Astrocyte (in vitro differentiated cells and primary cell): Measurements from ENCODE around the gene DLGAP3. TPM values are rescaled to one million over a fixed set of nuclear protein-coding genes. Genes with fewer than 3 reads are reported as not detected.

ENCODE experiments used
- DNase-seq: peaks from one replicate; pipeline ENCODE4 v3.0.0-alpha.2; 2010; ENCODE audit warnings: low read depth
- FAIRE-seq: peaks from 2 replicates; lab custom pipeline; 2011; peaks lifted over from hg19 to GRCh38; lab: Jason Lieb, UNC
- H2AFZ ChIP-seq: 2 replicates; pipeline ENCODE4 v1.6.0; 2012; ENCODE audit warnings: low read depth, low read length, inconsistent platforms
- H3K27ac ChIP-seq: 2 replicates; pipeline ENCODE4 v1.5.1; 2011; ENCODE audit warnings: low read depth, low read length, inconsistent platforms
- H3K27me3 ChIP-seq: 2 replicates; pipeline ENCODE4 v1.6.0; 2011; ENCODE audit warnings: low read length, inconsistent platforms; ENCODE audit not compliant: insufficient read depth
- H3K36me3 ChIP-seq: 2 replicates; pipeline ENCODE4 v1.5.1; 2011; ENCODE audit warnings: low read length, inconsistent platforms; ENCODE audit not compliant: insufficient read depth
- H3K4me1 ChIP-seq: 2 replicates; pipeline ENCODE4 v1.5.1; 2011; ENCODE audit warnings: low read length, inconsistent platforms; ENCODE audit not compliant: insufficient read depth
- H3K4me2 ChIP-seq: 2 replicates; pipeline ENCODE4 v1.6.0; 2012; ENCODE audit warnings: low read length, inconsistent platforms
- H3K4me3 ChIP-seq: 2 replicates; pipeline ENCODE4 v1.5.1; 2011; ENCODE audit warnings: low read depth, mild to moderate bottlenecking, low read length, inconsistent platforms; ENCODE audit not compliant: insufficient read depth
- H3K79me2 ChIP-seq: 2 replicates; pipeline ENCODE4 v1.6.0; 2012; ENCODE audit warnings: mild to moderate bottlenecking, low read length, inconsistent platforms; ENCODE audit not compliant: insufficient read depth
- H3K9ac ChIP-seq: 2 replicates; pipeline ENCODE4 v1.6.0; 2012; ENCODE audit warnings: mild to moderate bottlenecking, low read length, inconsistent platforms
- H3K9me3 ChIP-seq: 2 replicates; pipeline ENCODE4 v1.5.1; 2012; ENCODE audit warnings: low read depth, mild to moderate bottlenecking, low read length, inconsistent platforms; ENCODE audit not compliant: insufficient read depth
- H4K20me1 ChIP-seq: 2 replicates; pipeline ENCODE4 v1.6.0; 2012; ENCODE audit warnings: low read length, inconsistent platforms; ENCODE audit not compliant: insufficient read depth
- H3K27ac Mint-ChIP-seq: one replicate; pipeline ENCODE4 v1.8.0; 2021; ENCODE audit warnings: mild to moderate bottlenecking, mixed read lengths; ENCODE audit not compliant: unreplicated experiment
- H3K27me3 Mint-ChIP-seq: one replicate; pipeline ENCODE4 v1.8.0; 2021; ENCODE audit warnings: low read depth, mixed read lengths; ENCODE audit not compliant: unreplicated experiment
- H3K36me3 Mint-ChIP-seq: one replicate; pipeline ENCODE4 v1.8.0; 2021; ENCODE audit warnings: low read depth, mixed read lengths; ENCODE audit not compliant: unreplicated experiment
- H3K4me1 Mint-ChIP-seq: one replicate; pipeline ENCODE4 v1.8.0; 2021; ENCODE audit warnings: low read depth, mixed read lengths; ENCODE audit not compliant: unreplicated experiment
- H3K4me3 Mint-ChIP-seq: one replicate; pipeline ENCODE4 v1.8.0; 2021; ENCODE audit warnings: mild to moderate bottlenecking, moderate library complexity, mixed read lengths; ENCODE audit not compliant: unreplicated experiment
- H3K9me3 Mint-ChIP-seq: one replicate; pipeline ENCODE4 v1.8.0; 2021; ENCODE audit warnings: mild to moderate bottlenecking, mixed read lengths; ENCODE audit not compliant: unreplicated experiment
- CTCF ChIP-seq: IDR thresholded peaks from 2 replicates; pipeline ENCODE4 v1.5.1; 2011; ENCODE audit warnings: low read depth, mild to moderate bottlenecking, inconsistent platforms, low read length, moderate library complexity; ENCODE audit not compliant: insufficient read depth
- EZH2 ChIP-seq: IDR thresholded peaks from 2 replicates; pipeline ENCODE4 v1.6.1; 2012; ENCODE audit warnings: mild to moderate bottlenecking, low read length, inconsistent platforms; ENCODE audit not compliant: insufficient read depth
- total RNA-seq: library from RNA; stranded (reverse); gene quantifications from 2 replicates; pipeline ENCODE4 v1.2.1, GENCODE V29; 2021

Gene DLGAP3
- total RNA-seq, 1 donor from 2014 or later, result 2.7 TPM

GRCh38 chr1:34898330-34898761 is 31.1 kb downstream of the DLGAP3 start:
- DNase-seq (no peak), FAIRE-seq (no peak)
- Mint-ChIP-seq H3K36me3 (peaks cover 6% of the 10 kb centered on the region), H3K4me1 (peaks cover 3% of the 10 kb centered on the region), H3K27me3 (peaks cover 40% of the 10 kb centered on the region), H3K27ac (no peak overlapping the region), H3K4me3 (no peak overlapping the region), H3K9me3 (no peaks in the 10 kb centered on the region)
- H3K27me3 ChIP-seq, result peaks cover 6% of the 10 kb centered on the region
- H3K9me3 ChIP-seq, result no peaks in the 10 kb centered on the region
- no peak overlapping the region for H3K27ac ChIP-seq
- H3K9ac ChIP-seq, result no peak overlapping the region
- no peak overlapping the region for H2AFZ ChIP-seq
- H3K4me2 ChIP-seq, result no peak overlapping the region
- no peak overlapping the region for H3K4me3 ChIP-seq
- TF ChIP-seq EZH2, result no peak
- TF ChIP-seq CTCF, result no peak
- H3K79me2 ChIP-seq, result no peaks in the 10 kb centered on the region
- H4K20me1 ChIP-seq, result no peaks in the 10 kb centered on the region
- no peaks in the 10 kb centered on the region for H3K36me3 ChIP-seq
- no peaks in the 10 kb centered on the region for H3K4me1 ChIP-seq

DNA sequence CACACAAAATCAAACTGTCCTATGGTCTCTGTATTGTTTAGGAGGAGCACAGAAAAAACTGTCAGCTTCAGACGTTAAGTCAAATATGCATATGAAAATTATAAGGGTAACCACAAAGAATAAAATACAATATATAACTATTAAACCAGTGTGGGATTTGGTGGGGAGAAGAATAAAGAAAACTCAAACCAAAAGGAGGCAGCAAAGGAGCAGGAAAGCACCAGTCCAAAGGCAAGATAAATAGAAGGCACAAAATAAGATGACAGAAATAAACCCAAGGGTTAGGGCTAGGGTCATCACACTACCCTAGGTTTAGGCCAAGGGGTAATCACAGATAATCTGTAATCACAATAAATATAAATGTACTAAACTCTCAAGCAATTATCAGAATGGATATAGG is 32.8 kb downstream of the DLGAP3 start:
- H3K4me3 ChIP-seq, result no peak overlapping the region
- Mint-ChIP-seq H3K9me3 (peaks cover 10% of the 10 kb centered on the region), H3K36me3 (peaks cover 6% of the 10 kb centered on the region)

More for the DNA sequence above, 32.8 kb downstream of the DLGAP3 start:
- no peaks in the 10 kb centered on the region for H4K20me1 ChIP-seq
- H3K4me2 ChIP-seq, result no peak overlapping the region
- H3K27me3 ChIP-seq, result peaks cover 6% of the 10 kb centered on the region
- no peaks in the 10 kb centered on the region for H3K36me3 ChIP-seq
- TF ChIP-seq EZH2, result no peak
- no peak for TF ChIP-seq CTCF
- no peak overlapping the region for H2AFZ ChIP-seq
- no peak overlapping the region for H3K4me3 Mint-ChIP-seq
- H3K27me3 Mint-ChIP-seq, result peaks cover 24% of the 10 kb centered on the region
- peaks cover 3% of the 10 kb centered on the region for H3K4me1 Mint-ChIP-seq
- FAIRE-seq (no peak), DNase-seq (no peak)
- H3K9ac ChIP-seq, result no peak overlapping the region
- H3K9me3 ChIP-seq, result no peaks in the 10 kb centered on the region
- H3K27ac ChIP-seq, result no peak overlapping the region
- no peaks in the 10 kb centered on the region for H3K4me1 ChIP-seq
- H3K79me2 ChIP-seq, result no peaks in the 10 kb centered on the region
- no peak overlapping the region for H3K27ac Mint-ChIP-seq
